Left kidney (tissue), 2 donors: ENCODE measurements around the gene MYO15B. TPM values are rescaled to one million over a fixed set of nuclear protein-coding genes. Genes with fewer than 3 reads are reported as not detected.
A peak's percentile ranks its signal among the peaks of the same experiment; 100 is the strongest.

ENCODE experiments used
- DNase-seq: peaks from one replicate; pipeline ENCODE4 v3.0.0-alpha.2; 2013
- polyA plus RNA-seq: library from polyadenylated mRNA; unstranded; fragments of 120-200 nt; gene quantifications from one replicate; pipeline ENCODE4 v1.2.1, GENCODE V29; 2013; ENCODE audit not compliant: insufficient read length

Gene MYO15B
- polyA plus RNA-seq, 1 donor = 172 TPM

DNA sequence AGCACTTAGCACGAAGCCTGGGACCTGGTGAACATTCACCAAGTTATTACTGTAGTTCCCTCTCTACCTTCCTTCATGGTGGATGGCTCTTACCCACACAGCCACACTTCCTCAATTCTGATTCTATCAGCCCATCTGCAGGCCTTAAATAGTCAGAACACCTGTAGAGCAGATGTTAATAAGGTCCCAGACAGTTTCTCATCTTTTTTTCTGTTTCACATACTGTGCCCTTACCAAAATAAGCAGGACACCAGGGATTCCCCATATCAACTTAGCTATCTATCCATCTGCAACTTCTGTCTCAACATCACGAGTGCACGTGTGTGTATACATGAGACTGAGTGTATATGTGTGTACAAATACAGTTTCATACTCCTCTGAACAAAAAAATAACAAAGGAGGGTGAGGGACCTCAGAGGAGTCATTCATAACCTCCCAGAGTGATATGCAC, 76.5 kb downstream of the MYO15B start:
- DNase-seq = no peak

GRCh38 chr17:75665981-75666380, 78.4 kb downstream of the MYO15B start:
- DNase-seq = no peak

- DNase-seq = peak; percentile 98
These were observed 79.6 kb downstream of the MYO15B start, which contains the start of the genes RECQL5 and SAP30BP for GRCh38 chr17:75666959-75667790. Gene RECQL5 (minus strand): TSS chr17:75667154. CDS start chr17:75666557, 597 bp downstream. Gene SAP30BP (plus strand): TSS chr17:75667338. CDS start chr17:75667373, 35 bp downstream.

DNA sequence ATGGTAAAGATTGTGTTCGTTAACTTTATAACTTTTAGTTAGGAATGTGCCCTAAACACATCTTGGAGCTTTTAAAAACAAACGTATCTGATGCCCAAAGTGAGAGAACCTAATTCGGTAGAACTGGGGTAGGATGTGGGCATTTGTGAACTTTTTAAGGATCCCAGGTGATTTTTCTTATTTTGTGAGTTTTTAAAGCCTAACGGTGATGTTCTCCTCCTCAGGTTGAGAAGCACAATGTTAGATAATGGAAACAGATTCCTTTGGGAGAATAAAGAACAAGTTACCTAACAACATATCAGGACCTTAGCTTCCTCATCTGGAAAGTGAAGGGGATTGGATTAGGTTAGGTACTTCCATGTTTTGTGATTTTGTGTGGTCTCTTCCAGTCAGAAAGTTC, 80.2 kb downstream of the MYO15B start:
- DNase-seq = no peak

GRCh38 chr17:75668489-75668888, 80.9 kb downstream of the MYO15B start:
- no peak for DNase-seq

DNA sequence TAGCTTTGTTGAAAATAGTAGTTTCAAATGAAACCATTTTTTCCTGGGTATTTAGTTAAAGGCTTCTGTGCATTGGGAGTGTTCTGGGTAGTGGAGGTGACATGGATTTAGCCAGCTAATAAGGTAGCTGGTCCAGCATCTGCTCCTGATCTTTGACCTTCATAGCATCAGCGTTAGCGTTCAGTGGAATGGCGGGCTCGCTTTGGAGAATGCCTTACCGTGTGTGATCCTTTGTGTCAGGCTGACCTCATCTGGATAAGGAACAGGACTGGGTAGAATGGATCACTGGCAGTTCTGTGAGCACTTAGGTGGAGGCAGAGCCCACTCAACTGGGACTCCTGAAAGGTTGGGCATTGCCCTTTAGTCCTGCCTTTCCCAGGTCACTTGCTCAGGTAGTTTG, 83.3 kb downstream of the MYO15B start:
- no peak for DNase-seq

DNA sequence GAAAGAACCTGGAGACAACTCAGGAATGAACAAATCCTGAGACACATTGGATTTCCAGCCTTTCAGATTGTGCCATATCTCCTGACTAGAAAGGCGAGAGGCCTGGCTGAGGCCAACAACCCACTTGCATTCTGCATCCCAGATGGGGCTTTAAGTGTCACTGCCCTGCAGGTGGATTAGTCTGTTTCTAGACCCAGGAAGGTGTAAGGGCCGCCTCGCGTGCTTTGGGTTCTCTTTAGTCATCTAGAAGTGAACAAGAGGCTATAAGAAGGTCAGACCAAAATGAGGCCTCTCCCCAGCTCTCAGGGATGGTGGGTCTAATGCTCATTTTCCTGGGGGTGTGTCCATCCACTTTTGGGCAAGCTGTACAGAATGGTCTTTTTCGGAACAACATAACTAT, 84.4 kb downstream of the MYO15B start:
- DNase-seq = no peak

DNA sequence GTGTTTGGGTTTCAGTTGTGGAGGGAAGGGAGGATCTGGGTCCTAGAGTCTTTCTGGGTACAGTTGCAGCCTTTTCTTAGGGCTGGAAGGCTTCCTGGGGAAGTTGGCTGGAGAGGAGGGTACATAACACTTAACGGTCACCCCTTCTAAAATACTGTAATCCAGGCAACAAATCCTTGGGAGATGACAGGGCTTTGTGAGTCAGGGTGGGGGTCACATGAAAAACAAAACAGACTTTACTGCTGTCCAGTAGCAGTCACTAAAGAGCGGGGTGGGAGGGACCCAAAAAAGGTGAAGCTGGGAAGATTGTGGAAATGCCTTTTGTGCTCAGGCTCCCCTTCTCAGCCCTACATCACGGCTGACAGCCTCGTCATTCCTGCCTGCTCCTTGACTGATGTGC, 85.9 kb downstream of the MYO15B start:
- DNase-seq = no peak

Other genes starting within 250 kb of the MYO15B start
- 100 TPM for gene GRB2, start 182.1 kb upstream of the MYO15B start, polyA plus RNA-seq
- gene TMEM94, start 131.2 kb upstream of the MYO15B start, polyA plus RNA-seq = 97.0 TPM
- gene CASKIN2, start 72.3 kb upstream of the MYO15B start, polyA plus RNA-seq = 26.6 TPM
- gene TSEN54, start 71.3 kb upstream of the MYO15B start, polyA plus RNA-seq = 53.2 TPM
- 67.5 TPM for gene LLGL2, start 62.1 kb upstream of the MYO15B start, polyA plus RNA-seq
- gene SMIM5, start 45.6 kb downstream of the MYO15B start, polyA plus RNA-seq = 5.1 TPM
- 45.4 TPM for gene RECQL5, start 79.4 kb downstream of the MYO15B start, polyA plus RNA-seq
- 102 TPM for gene SAP30BP, start 79.5 kb downstream of the MYO15B start, polyA plus RNA-seq
- gene ITGB4, start 133.7 kb downstream of the MYO15B start, polyA plus RNA-seq = 9.6 TPM
- 25.0 TPM for gene GALK1, start 177.4 kb downstream of the MYO15B start, polyA plus RNA-seq
- 50.3 TPM for gene UNK, start 197.0 kb downstream of the MYO15B start, polyA plus RNA-seq